Measurements from ENCODE around the gene STK38L.

Gene STK38L

GRCh38 chr12:27330846-27331245 is 86.8 kb downstream of the STK38L start:
- no peak for DNase-seq

- peak; percentile 48 to 68 for DNase-seq
Measured at GRCh38 chr12:27331291-27331926, 87.3 kb downstream of the STK38L start.

GRCh38 chr12:27331927-27332324 is 87.8 kb downstream of the STK38L start:
- DNase-seq = no peak

GRCh38 chr12:27332407-27332713 is 88.3 kb downstream of the STK38L start:
- DNase-seq = no peak

- DNase-seq = no peak
Measured at GRCh38 chr12:27332714-27333402, 88.8 kb downstream of the STK38L start, which contains the start of gene BMAL2. BMAL2 (plus strand) TSS chr12:27332836; CDS start chr12:27333073, 237 bp downstream.

GRCh38 chr12:27333403-27334009 is 89.4 kb downstream of the STK38L start:
- DNase-seq = no peak

GRCh38 chr12:27334042-27334720 is 90.1 kb downstream of the STK38L start:
- DNase-seq = no peak

GRCh38 chr12:27334721-27335082 is 90.6 kb downstream of the STK38L start:
- no peak for DNase-seq

- DNase-seq = no peak
Measured at GRCh38 chr12:27335364-27336281, 91.5 kb downstream of the STK38L start.

- DNase-seq = no peak
Measured at GRCh38 chr12:27336282-27336653, 92.2 kb downstream of the STK38L start.

- no peak for DNase-seq
Measured at GRCh38 chr12:27337376-27337775, 93.3 kb downstream of the STK38L start.

- DNase-seq = no peak
Measured at GRCh38 chr12:27338473-27338872, 94.4 kb downstream of the STK38L start.

GRCh38 chr12:27340971-27341370 is 96.9 kb downstream of the STK38L start:
- DNase-seq = no peak

GRCh38 chr12:27342536-27342935 is 98.5 kb downstream of the STK38L start:
- DNase-seq = no peak

GRCh38 chr12:27343255-27344000 is 99.3 kb downstream of the STK38L start:
- no peak for DNase-seq

GRCh38 chr12:27344246-27344645 is 100.2 kb downstream of the STK38L start:
- no peak for DNase-seq

- DNase-seq = no peak
Measured at GRCh38 chr12:27344760-27345159, 100.7 kb downstream of the STK38L start.

- no peak for DNase-seq
Measured at GRCh38 chr12:27345376-27345775, 101.3 kb downstream of the STK38L start.

GRCh38 chr12:27347779-27348178 is 103.7 kb downstream of the STK38L start:
- no peak for DNase-seq

GRCh38 chr12:27351476-27351875 is 107.4 kb downstream of the STK38L start:
- DNase-seq = no peak

- DNase-seq = no peak
Measured at GRCh38 chr12:27355486-27355885, 111.4 kb downstream of the STK38L start.

- DNase-seq = no peak
Measured at GRCh38 chr12:27355979-27356378, 111.9 kb downstream of the STK38L start.
